ENCODE results near the gene DAPK2.

DNA sequence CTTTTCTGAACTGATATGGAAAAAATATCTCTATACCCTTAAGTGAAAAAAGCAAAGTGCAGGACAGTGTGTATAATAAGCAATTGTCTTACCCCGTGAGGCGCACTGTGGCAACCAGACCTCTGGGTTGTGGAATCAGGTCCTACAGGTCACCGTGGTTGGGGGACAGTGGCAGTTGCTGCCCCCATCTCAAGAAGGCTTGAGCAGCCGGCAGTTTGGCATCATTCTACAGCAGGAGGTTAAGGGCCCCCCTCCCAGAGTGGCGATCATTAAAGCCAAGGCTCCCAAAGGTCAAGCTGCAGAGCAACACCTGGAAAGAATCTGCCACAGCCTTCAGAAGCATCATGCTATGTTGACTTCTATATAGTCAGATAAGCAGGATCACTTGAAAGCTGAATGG lies 156.5 kb downstream of the DAPK2 start:
- TF ChIP-seq ZNF883 (CRISPR knock-in tag; IDR thresholded peaks at IDR 0.05; ENCODE audit: not compliant biosample characterization) = no peak
- no peak for TF ChIP-seq ATF7 (IDR thresholded peaks at IDR 0.05)
- TF ChIP-seq ATF7 (CRISPR knock-in tag; IDR thresholded peaks at IDR 0.05) = no peak
- TF ChIP-seq, protein P1, sequence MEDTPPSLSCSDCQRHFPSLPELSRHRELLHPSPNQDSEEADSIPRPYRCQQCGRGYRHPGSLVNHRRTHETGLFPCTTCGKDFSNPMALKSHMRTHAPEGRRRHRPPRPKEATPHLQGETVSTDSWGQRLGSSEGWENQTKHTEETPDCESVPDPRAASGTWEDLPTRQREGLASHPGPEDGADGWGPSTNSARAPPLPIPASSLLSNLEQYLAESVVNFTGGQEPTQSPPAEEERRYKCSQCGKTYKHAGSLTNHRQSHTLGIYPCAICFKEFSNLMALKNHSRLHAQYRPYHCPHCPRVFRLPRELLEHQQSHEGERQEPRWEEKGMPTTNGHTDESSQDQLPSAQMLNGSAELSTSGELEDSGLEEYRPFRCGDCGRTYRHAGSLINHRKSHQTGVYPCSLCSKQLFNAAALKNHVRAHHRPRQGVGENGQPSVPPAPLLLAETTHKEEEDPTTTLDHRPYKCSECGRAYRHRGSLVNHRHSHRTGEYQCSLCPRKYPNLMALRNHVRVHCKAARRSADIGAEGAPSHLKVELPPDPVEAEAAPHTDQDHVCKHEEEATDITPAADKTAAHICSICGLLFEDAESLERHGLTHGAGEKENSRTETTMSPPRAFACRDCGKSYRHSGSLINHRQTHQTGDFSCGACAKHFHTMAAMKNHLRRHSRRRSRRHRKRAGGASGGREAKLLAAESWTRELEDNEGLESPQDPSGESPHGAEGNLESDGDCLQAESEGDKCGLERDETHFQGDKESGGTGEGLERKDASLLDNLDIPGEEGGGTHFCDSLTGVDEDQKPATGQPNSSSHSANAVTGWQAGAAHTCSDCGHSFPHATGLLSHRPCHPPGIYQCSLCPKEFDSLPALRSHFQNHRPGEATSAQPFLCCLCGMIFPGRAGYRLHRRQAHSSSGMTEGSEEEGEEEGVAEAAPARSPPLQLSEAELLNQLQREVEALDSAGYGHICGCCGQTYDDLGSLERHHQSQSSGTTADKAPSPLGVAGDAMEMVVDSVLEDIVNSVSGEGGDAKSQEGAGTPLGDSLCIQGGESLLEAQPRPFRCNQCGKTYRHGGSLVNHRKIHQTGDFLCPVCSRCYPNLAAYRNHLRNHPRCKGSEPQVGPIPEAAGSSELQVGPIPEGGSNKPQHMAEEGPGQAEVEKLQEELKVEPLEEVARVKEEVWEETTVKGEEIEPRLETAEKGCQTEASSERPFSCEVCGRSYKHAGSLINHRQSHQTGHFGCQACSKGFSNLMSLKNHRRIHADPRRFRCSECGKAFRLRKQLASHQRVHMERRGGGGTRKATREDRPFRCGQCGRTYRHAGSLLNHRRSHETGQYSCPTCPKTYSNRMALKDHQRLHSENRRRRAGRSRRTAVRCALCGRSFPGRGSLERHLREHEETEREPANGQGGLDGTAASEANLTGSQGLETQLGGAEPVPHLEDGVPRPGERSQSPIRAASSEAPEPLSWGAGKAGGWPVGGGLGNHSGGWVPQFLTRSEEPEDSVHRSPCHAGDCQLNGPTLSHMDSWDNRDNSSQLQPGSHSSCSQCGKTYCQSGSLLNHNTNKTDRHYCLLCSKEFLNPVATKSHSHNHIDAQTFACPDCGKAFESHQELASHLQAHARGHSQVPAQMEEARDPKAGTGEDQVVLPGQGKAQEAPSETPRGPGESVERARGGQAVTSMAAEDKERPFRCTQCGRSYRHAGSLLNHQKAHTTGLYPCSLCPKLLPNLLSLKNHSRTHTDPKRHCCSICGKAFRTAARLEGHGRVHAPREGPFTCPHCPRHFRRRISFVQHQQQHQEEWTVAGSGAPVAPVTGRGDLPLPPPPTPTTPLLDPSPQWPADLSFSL (CRISPR knock-in tag; IDR thresholded peaks at IDR 0.05) = no peak
- no peak for TF ChIP-seq ZSCAN30 (CRISPR knock-in tag; IDR thresholded peaks at IDR 0.05)
- TF ChIP-seq POLR2AphosphoS5 (IDR thresholded peaks at IDR 0.05; ENCODE audit: low read depth, low read length) = no peak
- no peak for TF ChIP-seq HNRNPK (IDR thresholded peaks at IDR 0.05; ENCODE audit: low read depth, low read length, poor library complexity, severe bottlenecking)
- TF ChIP-seq NFIC (IDR thresholded peaks at IDR 0.05; ENCODE audit: low read length) = no peak
- TF ChIP-seq, protein P2, sequence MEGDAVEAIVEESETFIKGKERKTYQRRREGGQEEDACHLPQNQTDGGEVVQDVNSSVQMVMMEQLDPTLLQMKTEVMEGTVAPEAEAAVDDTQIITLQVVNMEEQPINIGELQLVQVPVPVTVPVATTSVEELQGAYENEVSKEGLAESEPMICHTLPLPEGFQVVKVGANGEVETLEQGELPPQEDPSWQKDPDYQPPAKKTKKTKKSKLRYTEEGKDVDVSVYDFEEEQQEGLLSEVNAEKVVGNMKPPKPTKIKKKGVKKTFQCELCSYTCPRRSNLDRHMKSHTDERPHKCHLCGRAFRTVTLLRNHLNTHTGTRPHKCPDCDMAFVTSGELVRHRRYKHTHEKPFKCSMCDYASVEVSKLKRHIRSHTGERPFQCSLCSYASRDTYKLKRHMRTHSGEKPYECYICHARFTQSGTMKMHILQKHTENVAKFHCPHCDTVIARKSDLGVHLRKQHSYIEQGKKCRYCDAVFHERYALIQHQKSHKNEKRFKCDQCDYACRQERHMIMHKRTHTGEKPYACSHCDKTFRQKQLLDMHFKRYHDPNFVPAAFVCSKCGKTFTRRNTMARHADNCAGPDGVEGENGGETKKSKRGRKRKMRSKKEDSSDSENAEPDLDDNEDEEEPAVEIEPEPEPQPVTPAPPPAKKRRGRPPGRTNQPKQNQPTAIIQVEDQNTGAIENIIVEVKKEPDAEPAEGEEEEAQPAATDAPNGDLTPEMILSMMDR (CRISPR knock-in tag; IDR thresholded peaks at IDR 0.05) = no peak
- TF ChIP-seq, protein P3, sequence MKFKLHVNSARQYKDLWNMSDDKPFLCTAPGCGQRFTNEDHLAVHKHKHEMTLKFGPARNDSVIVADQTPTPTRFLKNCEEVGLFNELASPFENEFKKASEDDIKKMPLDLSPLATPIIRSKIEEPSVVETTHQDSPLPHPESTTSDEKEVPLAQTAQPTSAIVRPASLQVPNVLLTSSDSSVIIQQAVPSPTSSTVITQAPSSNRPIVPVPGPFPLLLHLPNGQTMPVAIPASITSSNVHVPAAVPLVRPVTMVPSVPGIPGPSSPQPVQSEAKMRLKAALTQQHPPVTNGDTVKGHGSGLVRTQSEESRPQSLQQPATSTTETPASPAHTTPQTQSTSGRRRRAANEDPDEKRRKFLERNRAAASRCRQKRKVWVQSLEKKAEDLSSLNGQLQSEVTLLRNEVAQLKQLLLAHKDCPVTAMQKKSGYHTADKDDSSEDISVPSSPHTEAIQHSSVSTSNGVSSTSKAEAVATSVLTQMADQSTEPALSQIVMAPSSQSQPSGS (CRISPR knock-in tag; IDR thresholded peaks at IDR 0.05) = no peak
- no peak for TF ChIP-seq NFE2L2 (IDR thresholded peaks at IDR 0.05; ENCODE audit: low read length)
- TF ChIP-seq BCL6 (CRISPR knock-in tag; IDR thresholded peaks at IDR 0.05) = no peak
- TF ChIP-seq MEIS1 (CRISPR knock-in tag; IDR thresholded peaks at IDR 0.05; ENCODE audit: borderline replicate concordance) = no peak
- TF ChIP-seq, protein P4, sequence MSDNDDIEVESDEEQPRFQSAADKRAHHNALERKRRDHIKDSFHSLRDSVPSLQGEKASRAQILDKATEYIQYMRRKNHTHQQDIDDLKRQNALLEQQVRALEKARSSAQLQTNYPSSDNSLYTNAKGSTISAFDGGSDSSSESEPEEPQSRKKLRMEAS (IDR thresholded peaks at IDR 0.05) = no peak

Data from HepG2 (cell line).